GM21528 (cell line): ENCODE results near the gene TMEM72.
A peak's percentile ranks its signal among the peaks of the same experiment; 100 is the strongest.

Source experiments
- ATAC-seq: cut with Tn5 transposase; IDR thresholded peaks from one replicate; pipeline ENCODE4 v1.9.1; 2021; ENCODE audit warnings: mild to moderate bottlenecking, moderate library complexity; ENCODE audit not compliant: unreplicated experiment, low FRiP score

Gene TMEM72

GRCh38 chr10:44951576-44952226 lies 40.6 kb downstream of the TMEM72 start:
- ATAC-seq, result no peak

GRCh38 chr10:44952779-44953231 lies 41.7 kb downstream of the TMEM72 start:
- no peak for ATAC-seq

GRCh38 chr10:44954042-44954441 lies 42.9 kb downstream of the TMEM72 start:
- ATAC-seq, result no peak

DNA sequence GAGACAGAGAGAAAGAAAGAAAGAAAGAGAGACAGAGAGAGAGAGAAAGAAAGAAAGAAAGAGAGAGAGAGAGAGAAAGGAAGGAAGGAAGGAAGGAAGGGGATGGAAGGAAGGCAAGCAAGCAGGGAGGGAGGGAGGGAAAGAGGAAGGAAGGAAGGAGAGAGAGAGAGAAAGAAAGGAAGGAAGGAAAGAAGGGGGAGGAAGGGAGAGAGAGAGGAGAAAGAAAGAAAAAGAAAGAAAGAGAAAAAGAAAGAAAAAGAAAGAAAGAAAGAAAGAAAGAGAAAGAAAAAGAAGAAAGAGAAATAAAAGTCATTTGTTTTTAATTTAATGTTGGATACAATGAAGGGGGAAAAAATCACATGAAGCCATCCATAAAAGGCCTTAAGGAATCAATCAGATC lies 43.8 kb downstream of the TMEM72 start:
- no peak for ATAC-seq

GRCh38 chr10:44955413-44956070 lies 44.4 kb downstream of the TMEM72 start:
- ATAC-seq, result no peak

DNA sequence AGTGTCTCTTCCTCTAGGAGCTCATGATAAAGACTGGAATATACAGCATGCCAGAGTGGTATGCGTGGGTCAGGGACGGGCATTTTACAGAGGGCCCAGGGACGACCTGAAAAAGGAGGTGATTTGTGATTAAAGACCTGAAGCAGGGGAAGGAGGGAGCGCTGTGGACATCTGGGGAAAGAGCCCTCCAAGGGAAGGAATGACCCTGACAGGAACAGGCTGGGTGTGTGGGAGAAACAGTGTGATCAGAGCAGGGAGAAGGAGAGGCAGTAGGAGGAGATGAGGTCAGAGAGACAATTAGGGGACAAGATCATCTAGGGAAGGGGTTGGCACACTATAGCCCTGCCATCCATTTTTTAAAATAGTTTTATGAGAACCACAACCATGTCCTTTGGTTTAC lies 45.1 kb downstream of the TMEM72 start:
- no peak for ATAC-seq

DNA sequence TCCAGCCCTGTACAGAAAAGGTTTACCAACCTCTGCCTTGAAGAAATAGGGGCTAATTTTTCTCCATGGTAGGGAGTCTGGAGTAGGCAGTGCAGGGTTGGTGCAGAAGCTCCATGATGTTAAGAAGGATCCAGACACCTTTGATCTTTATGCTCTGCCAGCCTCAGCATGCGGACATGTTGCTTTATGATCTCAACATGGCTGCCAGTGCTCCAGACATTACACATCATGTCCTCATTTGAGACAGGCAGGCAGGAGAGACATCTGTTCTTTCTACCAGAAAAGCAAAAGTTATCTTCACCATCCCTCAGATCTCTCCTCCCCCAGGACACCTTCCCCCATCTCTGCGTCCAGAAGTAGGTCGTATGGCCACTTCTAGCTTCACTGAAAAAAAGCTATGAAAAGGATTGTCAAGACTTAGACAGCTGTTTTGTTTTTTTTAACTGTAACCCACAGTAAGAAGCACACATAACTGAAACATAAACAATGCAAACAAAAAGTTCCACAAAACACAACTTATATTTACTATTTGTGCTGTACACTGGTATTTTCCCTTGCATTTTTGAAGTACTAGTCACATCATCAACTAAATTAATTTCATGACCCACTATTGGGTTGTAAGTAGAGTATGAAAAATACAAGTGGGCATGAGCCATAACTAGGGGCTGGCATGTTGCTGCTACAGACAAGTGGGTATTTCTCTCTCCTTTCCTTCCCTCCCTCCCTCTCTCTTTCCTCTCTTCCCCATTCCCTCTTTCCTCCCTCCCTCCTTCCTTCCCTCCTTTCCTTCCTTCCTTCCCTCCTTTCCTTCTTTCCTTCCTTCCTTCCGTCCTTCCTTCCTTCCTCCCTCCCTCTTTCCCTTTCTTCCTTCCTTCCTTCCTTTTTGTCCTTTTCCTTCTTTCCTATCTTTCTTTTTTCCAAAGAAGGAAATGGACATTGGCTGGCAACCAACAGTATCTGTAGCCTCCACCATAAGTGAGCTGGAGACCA lies 45.9 kb downstream of the TMEM72 start:
- no peak for ATAC-seq

DNA sequence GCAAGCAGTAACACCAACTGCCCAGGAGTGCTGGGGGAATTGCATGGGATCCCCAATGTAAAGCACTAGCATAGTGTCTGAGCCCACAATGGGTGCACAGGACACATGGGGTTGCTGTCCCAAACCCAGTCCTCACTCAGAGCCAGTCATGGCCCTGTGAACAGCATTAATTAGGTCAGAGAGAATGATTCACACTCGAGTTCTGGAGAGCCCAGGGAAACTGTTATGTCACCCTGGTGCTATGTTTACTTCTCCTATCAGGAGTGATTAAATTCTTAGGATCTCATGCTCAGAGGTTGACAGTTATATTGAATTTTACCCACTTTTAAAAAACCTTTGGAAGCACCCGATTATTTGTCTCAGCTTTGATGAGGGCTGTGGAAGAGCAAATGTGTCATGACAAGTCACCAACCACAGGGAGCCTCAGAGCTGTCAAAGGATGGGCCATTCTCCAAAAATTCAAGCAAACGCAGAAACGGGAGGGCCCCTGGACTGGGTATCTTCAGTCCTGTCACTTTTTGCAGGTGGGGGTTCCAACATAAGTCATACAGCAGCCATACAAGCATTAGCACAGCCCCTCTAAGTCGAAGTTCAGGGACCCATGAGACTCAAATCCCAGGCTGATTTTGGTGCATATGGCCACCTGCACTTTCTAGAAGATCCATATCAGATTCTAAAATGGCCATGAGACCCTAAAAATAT lies 47.2 kb downstream of the TMEM72 start:
- ATAC-seq, result no peak

- ATAC-seq, result no peak
Observed at GRCh38 chr10:44958898-44959246, 47.7 kb downstream of the TMEM72 start.

DNA sequence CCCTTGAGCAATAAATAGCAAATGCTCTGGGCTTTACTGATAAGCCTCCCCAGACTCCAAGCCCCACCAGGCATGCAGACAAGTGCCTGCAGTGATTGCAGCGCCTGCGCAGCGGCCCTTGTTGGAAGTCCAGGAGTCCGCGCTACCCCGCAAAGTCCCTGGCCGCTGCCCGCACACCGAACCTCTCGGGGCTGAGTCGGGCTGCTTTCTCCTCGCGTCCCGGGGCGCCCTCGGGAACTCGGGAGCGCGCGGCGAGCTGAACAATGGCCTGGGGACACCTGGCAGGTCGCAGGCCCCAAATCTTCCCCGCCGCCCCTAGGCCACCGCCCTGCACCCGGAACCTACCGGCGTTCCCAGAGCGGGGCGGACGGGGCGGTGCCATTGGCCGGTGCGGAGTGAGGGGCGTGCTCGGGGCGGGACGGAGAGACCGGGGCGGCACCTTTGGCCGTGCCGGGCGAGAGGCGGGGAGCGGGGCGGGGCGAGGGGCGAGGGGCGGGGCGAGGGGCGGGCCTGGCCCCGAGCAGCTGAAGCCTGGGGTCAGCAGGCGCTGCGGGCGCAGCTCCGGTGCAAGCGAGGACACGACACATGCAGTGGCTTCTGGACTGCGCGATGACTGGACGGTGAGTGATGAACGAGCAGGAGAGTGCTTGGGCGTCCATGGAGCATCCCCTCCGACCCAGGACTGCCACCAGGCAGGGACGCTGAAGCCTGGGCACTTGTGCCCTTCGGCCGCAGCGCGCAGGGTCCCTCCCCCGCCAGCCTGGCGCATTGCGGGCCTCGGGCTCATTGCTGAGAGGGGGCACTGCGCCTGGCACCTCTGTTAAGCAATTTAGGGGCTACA lies 48.3 kb downstream of the TMEM72 start, which contains the start of gene RASSF4:
Gene RASSF4 (plus strand): TSS at position 556 of the 841 bp plus-strand sequence. CDS start 10,401 bp downstream, outside the sequence.
- ATAC-seq, result peak; percentile 98

GRCh38 chr10:44960088-44960460 lies 48.9 kb downstream of the TMEM72 start:
- ATAC-seq, result no peak

DNA sequence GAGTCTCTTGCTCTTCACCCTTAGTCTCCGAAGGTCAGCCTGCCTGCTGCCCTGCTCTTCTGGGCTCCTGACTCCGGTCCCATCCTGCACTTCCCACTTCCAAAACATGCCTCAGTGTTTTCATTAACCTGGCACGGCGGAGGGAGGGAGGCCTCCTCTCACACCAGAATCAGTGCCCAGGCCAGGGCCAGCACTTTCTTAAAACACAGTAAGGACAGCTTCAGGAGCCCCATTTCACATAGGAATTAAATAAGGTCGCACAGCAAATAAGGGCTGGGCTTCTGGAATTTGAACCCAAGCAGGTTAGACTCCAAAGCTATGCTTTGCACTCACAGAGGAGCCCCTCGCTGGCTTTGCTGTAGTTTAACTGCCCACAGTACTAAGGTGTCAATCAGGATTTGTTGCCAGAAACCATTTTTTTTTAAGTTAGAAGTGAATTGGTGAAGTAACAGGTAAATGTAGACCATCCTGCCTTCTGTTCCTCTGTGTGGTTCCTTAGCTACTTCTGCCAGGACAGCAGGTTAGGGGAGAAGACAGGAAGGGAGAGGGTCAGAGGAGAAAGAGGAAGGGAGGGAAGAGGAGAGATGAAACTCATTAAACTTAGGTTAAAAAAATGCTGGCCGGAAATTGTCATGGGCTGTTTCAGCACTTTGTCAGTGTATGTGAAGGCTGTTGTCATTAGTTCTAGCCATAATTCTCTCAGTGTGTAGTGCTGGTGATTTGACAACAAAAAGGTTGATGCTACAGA lies 49.5 kb downstream of the TMEM72 start:
- no peak for ATAC-seq

- ATAC-seq, result no peak
Observed at GRCh38 chr10:44961230-44961571, 50.1 kb downstream of the TMEM72 start.

DNA sequence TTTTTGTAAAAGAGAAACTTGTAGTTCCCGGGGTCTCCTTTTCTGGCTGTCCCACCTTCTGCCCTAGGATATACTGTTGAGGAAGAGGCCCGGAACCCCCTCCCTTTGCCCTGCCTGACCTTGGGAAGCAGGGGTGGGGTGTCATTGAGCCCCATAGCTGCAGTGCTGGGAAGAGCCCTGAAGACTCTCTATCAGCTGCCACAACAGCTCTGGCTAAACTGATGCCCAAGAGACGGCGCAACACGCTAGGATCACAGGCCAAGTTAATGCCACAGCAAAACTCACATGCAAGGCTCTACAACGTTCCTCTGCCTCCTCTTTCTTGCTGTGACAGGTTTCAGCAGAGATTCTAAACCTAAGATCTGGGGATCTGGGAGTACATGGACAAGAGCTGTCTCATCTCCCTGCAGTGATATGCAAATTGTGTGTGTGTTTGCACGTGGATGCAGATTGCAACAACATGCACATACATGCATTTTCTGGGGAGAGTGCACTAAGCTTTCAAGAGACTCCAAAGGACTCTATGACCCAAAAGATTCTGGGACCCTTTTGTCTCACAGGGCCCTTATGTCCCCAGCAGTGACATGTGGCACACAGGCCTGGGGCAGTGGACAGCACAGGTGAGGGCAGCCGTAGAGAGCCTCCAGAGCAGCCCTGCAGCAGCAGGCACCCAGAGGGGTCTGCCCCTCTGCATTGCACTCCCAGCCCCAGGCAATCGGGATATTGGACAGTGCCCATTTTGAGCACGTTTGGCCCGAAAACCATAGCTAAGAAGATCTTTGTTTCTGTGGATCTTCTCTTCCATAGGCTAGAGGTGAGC lies 51.0 kb downstream of the TMEM72 start:
- ATAC-seq, result no peak

DNA sequence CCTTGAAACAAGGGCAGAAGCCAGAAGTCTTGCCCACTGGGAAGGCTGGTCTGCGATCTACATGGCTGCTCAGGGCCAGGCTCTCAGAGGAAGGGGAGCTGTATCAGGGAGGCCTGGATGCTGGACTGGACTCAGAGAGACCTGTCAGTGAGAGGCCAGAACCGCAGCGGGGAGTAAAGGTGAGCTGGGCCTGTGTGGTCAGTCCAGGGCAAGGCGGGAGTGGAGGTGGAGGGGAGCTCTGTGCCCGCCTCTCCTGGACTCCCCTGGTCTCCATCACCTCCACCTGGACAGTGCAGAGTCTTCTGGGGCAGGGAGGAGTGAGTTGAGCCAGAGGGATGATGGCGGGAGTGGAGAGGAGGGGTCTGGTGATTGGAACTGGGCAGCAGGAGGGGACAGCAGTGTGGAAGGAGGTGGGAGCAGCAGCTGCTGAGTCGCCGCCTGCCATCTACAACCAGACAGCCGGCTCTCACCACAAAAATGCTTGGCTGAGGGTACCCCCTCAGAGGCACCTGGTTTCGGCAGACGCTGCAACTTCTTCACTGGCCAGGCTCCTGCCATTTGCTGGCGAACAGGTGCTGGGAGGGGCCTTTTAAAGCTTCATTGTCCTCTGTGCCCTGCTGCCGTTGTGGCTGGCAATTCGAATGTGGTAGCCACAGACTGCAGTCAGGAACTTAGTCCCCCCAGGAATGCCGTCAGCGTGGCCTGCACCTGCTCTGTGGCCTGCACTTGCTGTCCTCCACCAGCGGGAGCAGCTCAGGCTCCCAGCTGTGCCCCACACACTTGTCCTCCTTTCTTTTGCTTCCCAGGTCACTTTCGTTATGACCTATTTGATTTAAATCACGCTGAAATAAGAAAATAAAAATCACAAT lies 52.0 kb downstream of the TMEM72 start:
- no peak for ATAC-seq

DNA sequence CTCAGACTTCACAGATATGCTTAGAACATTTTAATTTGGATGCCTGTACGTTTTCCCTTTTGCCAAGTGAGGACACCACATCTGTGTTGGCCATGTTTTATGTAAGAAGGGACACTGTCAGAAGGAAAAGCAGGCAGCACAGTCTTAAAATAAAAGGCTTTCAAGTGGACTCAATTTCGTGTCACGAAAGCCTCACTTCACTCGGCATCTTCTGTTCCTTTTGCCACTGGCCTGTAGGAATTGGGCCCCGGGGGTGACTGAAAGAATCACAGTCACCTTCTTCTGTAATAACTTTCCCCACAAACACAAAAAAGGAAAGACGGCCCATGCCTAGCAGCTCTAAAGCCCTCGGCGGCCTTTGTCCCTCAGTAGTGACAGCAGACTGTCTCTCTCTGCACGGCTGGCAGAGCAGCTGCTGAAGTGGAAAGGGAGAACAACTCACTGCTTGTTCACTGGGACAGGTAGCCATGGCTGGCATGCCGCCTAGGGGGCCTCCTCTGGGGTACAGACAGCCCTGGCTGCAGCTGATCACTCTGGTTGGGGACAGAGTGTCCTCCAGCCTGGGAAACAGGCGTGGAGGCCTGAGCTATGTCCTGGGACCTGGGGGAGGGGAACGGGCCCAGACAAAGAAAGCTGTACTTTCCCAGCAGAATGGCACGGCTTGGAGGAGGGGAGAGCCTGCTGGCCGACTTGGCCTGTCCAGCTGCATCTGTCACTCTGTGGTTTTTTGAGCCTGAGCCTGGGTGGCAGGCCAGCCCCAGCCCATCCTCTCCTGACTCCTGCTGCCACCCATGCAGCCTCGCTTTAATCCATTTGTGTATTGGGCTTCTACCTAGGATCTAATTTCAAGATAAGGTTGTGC lies 52.9 kb downstream of the TMEM72 start:
- no peak for ATAC-seq
